ENCODE measurements around the gene CACNA1A.
"Not testable (repeated sequence)": the region's sequence is repeated elsewhere in the genome, so short reads cannot be mapped to it uniquely, and the experiment has no call there.

CACNA1A gene

DNA sequence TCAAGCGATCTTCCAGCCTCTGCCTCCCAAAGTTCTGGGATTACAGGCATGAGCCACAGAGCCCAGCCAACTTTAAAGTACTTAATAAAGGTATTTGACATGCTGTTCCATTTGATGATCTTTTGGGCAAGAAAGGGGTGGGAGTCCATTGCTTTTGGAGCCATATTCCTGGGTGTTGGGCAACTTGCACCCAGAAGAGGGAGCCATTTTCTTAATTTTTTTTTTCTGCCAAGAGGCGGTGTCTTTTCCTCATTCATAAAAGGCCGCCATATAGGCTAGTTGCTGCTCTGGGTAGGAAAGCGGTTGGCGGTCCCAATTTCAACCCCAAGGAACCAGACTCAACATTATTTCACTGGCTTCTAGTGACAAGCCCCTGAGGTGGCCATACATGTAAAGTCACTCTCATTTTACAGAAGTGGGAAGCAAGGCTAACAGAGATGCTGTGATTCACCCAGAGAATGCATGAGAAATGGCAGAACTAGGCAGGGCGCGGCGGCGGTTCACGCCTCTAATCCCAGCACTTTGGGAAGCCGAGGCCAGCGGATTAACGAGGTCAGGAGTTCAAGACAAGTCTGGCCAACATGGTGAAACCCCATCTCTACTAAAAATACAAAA is 139.6 kb downstream of the CACNA1A start:
- no peak for DNase-seq (ENCODE audit: low spot score)
- in situ Hi-C loops (cut with MboI; ENCODE audit: low pct_unique_long_range_greater_than_20kb, low sequenced_read_pairs, unreplicated experiment): no loop called here
- TF ChIP-seq, protein P1, sequence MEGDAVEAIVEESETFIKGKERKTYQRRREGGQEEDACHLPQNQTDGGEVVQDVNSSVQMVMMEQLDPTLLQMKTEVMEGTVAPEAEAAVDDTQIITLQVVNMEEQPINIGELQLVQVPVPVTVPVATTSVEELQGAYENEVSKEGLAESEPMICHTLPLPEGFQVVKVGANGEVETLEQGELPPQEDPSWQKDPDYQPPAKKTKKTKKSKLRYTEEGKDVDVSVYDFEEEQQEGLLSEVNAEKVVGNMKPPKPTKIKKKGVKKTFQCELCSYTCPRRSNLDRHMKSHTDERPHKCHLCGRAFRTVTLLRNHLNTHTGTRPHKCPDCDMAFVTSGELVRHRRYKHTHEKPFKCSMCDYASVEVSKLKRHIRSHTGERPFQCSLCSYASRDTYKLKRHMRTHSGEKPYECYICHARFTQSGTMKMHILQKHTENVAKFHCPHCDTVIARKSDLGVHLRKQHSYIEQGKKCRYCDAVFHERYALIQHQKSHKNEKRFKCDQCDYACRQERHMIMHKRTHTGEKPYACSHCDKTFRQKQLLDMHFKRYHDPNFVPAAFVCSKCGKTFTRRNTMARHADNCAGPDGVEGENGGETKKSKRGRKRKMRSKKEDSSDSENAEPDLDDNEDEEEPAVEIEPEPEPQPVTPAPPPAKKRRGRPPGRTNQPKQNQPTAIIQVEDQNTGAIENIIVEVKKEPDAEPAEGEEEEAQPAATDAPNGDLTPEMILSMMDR (IDR thresholded peaks at IDR 0.05; ENCODE audit: extremely low read depth, insufficient read depth, missing control alignments): peak; percentile 33

DNA sequence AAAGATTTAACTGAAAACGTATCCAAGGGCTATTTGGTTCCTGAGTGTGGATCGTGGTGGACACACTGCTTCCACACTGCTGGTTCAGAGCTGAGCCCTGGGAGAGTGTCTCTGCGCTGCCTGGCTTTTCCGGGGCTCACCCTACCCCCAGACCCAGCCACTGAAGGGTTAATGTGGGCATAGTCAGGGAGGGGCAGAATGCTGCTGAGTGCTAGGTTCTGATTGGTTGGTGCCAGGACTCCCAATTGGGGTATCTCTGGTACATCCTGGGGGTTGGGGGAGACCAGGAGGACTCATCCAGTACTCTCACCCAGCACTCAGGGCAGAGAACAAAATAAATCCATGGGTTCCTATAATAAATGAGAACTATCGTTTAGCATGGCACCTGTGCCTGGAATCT is 142.3 kb downstream of the CACNA1A start:
- no peak for DNase-seq (ENCODE audit: low spot score)
- TF ChIP-seq, protein P1 (IDR thresholded peaks at IDR 0.05; ENCODE audit: extremely low read depth, insufficient read depth, missing control alignments): no peak
- in situ Hi-C loops (cut with MboI; ENCODE audit: low pct_unique_long_range_greater_than_20kb, low sequenced_read_pairs, unreplicated experiment): no loop called here

DNA sequence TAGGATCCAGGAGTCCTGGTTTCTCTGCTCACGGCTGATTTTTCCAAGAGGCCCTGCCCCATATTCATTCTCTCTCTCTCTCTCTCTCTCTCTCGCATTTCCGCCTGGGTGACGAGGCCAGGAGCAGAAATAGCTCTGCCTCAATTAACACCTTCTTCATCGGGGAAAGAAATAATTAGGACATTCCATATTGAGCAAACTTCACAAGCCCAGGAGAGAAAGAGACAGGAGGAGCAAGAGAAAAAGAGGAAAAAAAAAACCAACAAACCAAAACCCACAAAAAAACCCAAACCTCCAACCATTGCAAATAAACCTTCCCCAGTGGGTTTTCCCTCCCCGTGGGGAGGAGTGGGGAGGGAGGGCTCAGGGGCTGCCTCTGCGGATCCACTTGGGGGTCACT is 143.0 kb downstream of the CACNA1A start:
- no peak for DNase-seq (ENCODE audit: low spot score)
- in situ Hi-C loops (cut with MboI; ENCODE audit: low pct_unique_long_range_greater_than_20kb, low sequenced_read_pairs, unreplicated experiment): no loop called here
- TF ChIP-seq, protein P1 (IDR thresholded peaks at IDR 0.05; ENCODE audit: extremely low read depth, insufficient read depth, missing control alignments): no peak

DNA sequence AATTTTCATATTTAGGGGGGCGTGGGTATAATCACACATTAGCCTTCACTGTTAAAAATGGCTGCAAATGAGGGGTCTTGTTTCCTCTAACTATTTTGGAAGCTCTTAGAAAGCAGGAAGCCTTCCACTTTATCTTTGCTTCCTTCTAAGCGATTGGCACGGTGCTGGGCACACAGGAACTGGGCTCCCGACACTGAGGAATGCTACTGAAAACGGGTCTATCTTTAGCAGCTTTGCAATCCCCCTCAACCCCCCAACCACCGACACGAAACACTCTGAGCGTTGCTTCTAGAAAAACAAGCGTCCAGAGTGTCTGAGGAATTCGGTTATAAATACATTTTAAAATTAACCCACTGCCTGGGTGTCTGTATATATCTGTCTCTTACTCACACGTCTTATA is 143.6 kb downstream of the CACNA1A start:
- in situ Hi-C loops (cut with MboI; ENCODE audit: low pct_unique_long_range_greater_than_20kb, low sequenced_read_pairs, unreplicated experiment): no loop called here
- TF ChIP-seq, protein P1 (IDR thresholded peaks at IDR 0.05; ENCODE audit: extremely low read depth, insufficient read depth, missing control alignments): no peak
- DNase-seq (ENCODE audit: low spot score): no peak

DNA sequence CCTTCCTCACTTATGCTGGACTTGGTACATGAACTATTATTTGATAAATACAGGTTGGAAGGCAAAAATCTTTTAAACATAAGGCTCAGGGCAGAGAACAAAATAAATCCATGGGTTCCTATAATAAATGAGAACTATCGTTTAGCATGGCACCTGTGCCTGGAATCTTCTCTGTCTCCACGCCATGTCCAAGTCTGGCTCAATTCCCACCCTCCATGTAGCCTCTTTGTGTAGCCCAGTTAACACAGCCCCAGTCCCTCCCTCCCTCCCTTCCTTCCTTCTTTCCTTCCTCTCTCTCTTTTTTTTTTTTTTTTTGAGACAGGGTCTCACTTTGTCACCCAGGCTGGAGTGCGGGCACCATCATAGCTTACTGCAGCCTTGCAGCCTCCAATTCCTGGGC is 144.6 kb downstream of the CACNA1A start:
- in situ Hi-C loops (cut with MboI; ENCODE audit: low pct_unique_long_range_greater_than_20kb, low sequenced_read_pairs, unreplicated experiment): not testable (repeated sequence)

DNA sequence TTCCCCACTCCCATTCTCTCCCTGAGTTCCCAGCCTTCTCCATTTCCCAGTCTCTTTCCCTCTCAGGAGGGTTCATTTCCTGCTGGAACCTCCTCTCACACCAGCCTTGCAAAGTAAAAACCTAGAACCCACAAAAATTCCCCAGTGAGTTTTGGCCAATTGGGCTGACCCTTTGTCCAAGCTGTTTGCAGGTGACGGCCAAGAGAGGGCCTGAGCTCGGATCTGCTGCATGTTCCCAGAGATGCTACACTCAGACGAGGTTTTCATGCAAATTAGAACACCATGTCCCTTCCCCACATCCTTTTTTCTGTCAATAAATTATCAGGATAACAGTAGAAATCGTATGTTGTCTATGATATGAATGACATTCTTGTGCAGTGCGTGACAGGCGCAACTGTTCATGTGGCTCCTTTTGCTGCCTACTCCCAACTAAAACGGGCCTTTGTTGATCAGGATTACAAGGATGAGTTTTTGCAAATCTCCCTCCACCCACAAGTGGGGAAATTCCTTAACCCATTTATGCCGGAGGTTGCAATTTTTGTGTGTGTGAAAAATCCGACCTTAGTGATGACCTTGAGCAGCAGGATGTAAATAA is 149.5 kb downstream of the CACNA1A start:
- DNase-seq (ENCODE audit: low spot score): no peak
- in situ Hi-C loops (cut with MboI; ENCODE audit: low pct_unique_long_range_greater_than_20kb, low sequenced_read_pairs, unreplicated experiment): no loop called here
- TF ChIP-seq, protein P1 (IDR thresholded peaks at IDR 0.05; ENCODE audit: extremely low read depth, insufficient read depth, missing control alignments): no peak

More for the DNA sequence above, 144.6 kb downstream of the CACNA1A start:
- DNase-seq (ENCODE audit: low spot score): not testable (repeated sequence)

DNA sequence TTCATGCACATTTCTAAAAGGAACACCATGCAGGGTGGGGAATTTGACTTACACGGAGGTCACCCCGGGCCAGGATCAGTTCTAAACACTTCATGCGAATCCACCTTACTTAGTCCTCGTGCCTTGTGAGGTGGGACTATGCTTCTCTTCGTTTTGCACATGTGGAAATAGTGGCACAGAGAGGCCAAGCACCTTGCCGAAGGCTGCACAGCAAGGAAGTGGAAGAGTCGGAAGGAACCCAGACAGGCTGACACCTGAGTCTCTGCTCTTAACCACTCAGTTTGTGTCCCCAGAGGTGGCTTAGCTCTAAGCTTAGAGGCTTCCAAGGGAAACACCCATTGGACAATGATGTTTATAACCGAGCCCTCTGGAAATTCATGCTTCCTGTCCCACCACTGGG is 150.1 kb downstream of the CACNA1A start:
- DNase-seq (ENCODE audit: low spot score): no peak
- TF ChIP-seq, protein P1 (IDR thresholded peaks at IDR 0.05; ENCODE audit: extremely low read depth, insufficient read depth, missing control alignments): no peak
- in situ Hi-C loops (cut with MboI; ENCODE audit: low pct_unique_long_range_greater_than_20kb, low sequenced_read_pairs, unreplicated experiment): no loop called here

Data from GM13977 (cell line).